Kidney (tissue), 14 donors: ENCODE results near the gene PEX11A. TPM values are rescaled to one million over a fixed set of nuclear protein-coding genes. Genes with fewer than 3 reads are reported as not detected.

ENCODE experiments used
- DNase-seq, 5 donors: peaks; one replicate each; pipeline ENCODE4 v3.0.0-alpha.2; 2013 to 2020
- FAIRE-seq: peaks from 2 replicates; lab custom pipeline; 2012; peaks lifted over from hg19 to GRCh38; lab: Jason Lieb, UNC
- H3K27ac ChIP-seq, 2 donors: one replicate each; pipeline ENCODE4 v1.7.0; 2013; ENCODE audit warnings: low read depth in 2 of 2, low read length in 2 of 2, inconsistent platforms in 1 of 2
- H3K27me3 ChIP-seq: one replicate; pipeline ENCODE4 v1.7.1; 2013; ENCODE audit warnings: low read length, inconsistent platforms; ENCODE audit not compliant: control insufficient read depth, insufficient read depth
- H3K36me3 ChIP-seq, 3 donors: one replicate each; pipeline versions ENCODE4 v1.7.0 to v1.7.1; 2013; ENCODE audit warnings: low read length in 3 of 3, control low read depth in 1 of 3, inconsistent platforms in 1 of 3; ENCODE audit not compliant: insufficient read depth in 3 of 3, control insufficient read depth in 2 of 3
- H3K4me1 ChIP-seq, 3 donors: one replicate each; pipeline versions ENCODE4 v1.7.0 to v1.7.1; 2013; ENCODE audit warnings: low read length in 3 of 3, inconsistent platforms in 1 of 3, low read depth in 1 of 3; ENCODE audit not compliant: control insufficient read depth in 2 of 3, insufficient read depth in 2 of 3
- H3K4me3 ChIP-seq, 3 donors: one replicate each; pipeline versions ENCODE4 v1.7.0 to v1.8.1; 2013; ENCODE audit warnings: low read length in 3 of 3, control low read depth in 1 of 3, inconsistent platforms in 1 of 3
- H3K9ac ChIP-seq, 3 donors: one replicate each; pipeline versions ENCODE4 v1.7.0 to v1.7.1; 2013; ENCODE audit warnings: low read length in 3 of 3, control low read depth in 1 of 3, inconsistent platforms in 1 of 3
- H3K9me3 ChIP-seq, 3 donors: one replicate each; pipeline versions ENCODE4 v1.7.0 to v1.7.1; 2013; ENCODE audit warnings: low read length in 3 of 3, control low read depth in 1 of 3, inconsistent platforms in 1 of 3; ENCODE audit not compliant: control insufficient read depth in 2 of 3, insufficient read depth in 1 of 3
- CTCF ChIP-seq: IDR thresholded peaks from 3 replicates; pipeline ENCODE4 v1.5.1; 2012; ENCODE audit warnings: mild to moderate bottlenecking, moderate library complexity, borderline replicate concordance; ENCODE audit not compliant: insufficient read depth; ENCODE audit errors: extremely low read depth
- intact Hi-C: fragments of 100-400 bp; cut with DNase I; formaldehyde crosslinking; loops from one replicate; pipeline ENCODE4 v1.11.1; 2022
- polyA plus RNA-seq: library from polyadenylated mRNA; stranded (reverse); fragments of 350-450 nt; fragmentation: Illumina TruSeq; extraction: RNeasy Lipid Tissue Mini Kit (QIAGEN cat#74804); gene quantifications from one replicate; pipeline ENCODE4 v1.2.3, GENCODE V29; 2014; ENCODE audit warnings: low read depth, low replicate concordance; ENCODE audit not compliant: insufficient read depth
- total RNA-seq: library from RNA; stranded (reverse); fragmentation: NEBNext Ultra II Directional; extraction: Animal tissue kit (Norgen Biotek cat#: 25700); gene quantifications from one replicate; pipeline ENCODE4 v1.2.1, GENCODE V29; 2021
- donor health status: control.
- donor health status: control.
- donor health status: control.
- donor health status: control.
- donor health status: control.
- donor health status: DM: yes; HTN: yes; CAD: no.
- donor health status: Normal renal cell carcinoma (clear cell type).

Gene PEX11A
- total and polyA plus RNA-seq, 2 donors from 2014 or later, result 7.7 to 13.7 TPM

GRCh38 chr15:89732451-89733172 lies 42.1 kb upstream of the PEX11A start:
- intact Hi-C loops, result loop anchor here (10.0 kb wide), 1 partner anchor 342 kb away; no protein-coding TSS in a partner anchor
- Histone ChIP-seq H3K36me3 (no peaks in the 10 kb centered on the region), H3K9ac (no peak overlapping the region), H3K4me3 (no peak overlapping the region), H3K9me3 (no peaks in the 10 kb centered on the region), H3K4me1 (peaks cover 0 to 3% (median 0%) of the 10 kb centered on the region in 3 donors), H3K27me3 (no peaks in the 10 kb centered on the region), H3K27ac (no peak overlapping the region)
- no peak for FAIRE-seq
- DNase-seq, result peak in 1 of 5 donors; percentile 42
- no peak for TF ChIP-seq CTCF

- no peak overlapping the region for H3K9ac ChIP-seq
- peaks cover 0 to 3% (median 0%) of the 10 kb centered on the region in 3 donors for H3K4me1 ChIP-seq
- DNase-seq (no peak), FAIRE-seq (no peak)
- intact Hi-C loops, result loop anchor here (10.0 kb wide), 1 partner anchor 344 kb away; no protein-coding TSS in a partner anchor
- no peak overlapping the region for H3K27ac ChIP-seq
- no peak overlapping the region for H3K4me3 ChIP-seq
- no peak for TF ChIP-seq CTCF
- no peaks in the 10 kb centered on the region for H3K27me3 ChIP-seq
- no peaks in the 10 kb centered on the region for H3K9me3 ChIP-seq
- no peaks in the 10 kb centered on the region for H3K36me3 ChIP-seq
Measured at GRCh38 chr15:89731275-89731674, 40.7 kb upstream of the PEX11A start.

GRCh38 chr15:89728254-89728653 lies 37.7 kb upstream of the PEX11A start:
- no peak for FAIRE-seq
- peaks cover 0 to 5% (median 0%) of the 10 kb centered on the region in 3 donors for H3K9me3 ChIP-seq
- no peak for TF ChIP-seq CTCF
- peaks cover 0 to 3% (median 0%) of the 10 kb centered on the region in 3 donors for H3K4me1 ChIP-seq
- intact Hi-C loops, result no loop called here
- H3K4me3 ChIP-seq, result no peak overlapping the region
- H3K27me3 ChIP-seq, result no peaks in the 10 kb centered on the region
- H3K9ac ChIP-seq, result no peak overlapping the region
- H3K36me3 ChIP-seq, result no peaks in the 10 kb centered on the region
- peak overlapping the region; percentile 23 to 54 for H3K27ac ChIP-seq
- peak in 2 of 5 donors; percentile 22 to 68 for DNase-seq
